T-helper 17 cell (primary cell): Measurements from ENCODE around the gene URM1. TPM values are rescaled to one million over a fixed set of nuclear protein-coding genes. Genes with fewer than 3 reads are reported as not detected.

Experiments used
- ATAC-seq: fragments of 150-1000 bp; cut with Tn5 transposase; 2 replicates; pipeline ENCODE4 v1.10.0; 2021; ENCODE audit warnings: mild to moderate bottlenecking, moderate library complexity
- DNase-seq, 3 donors: peaks; one replicate each; pipeline versions ENCODE4 v3.0.0 to v3.0.0-alpha.2; 2020 to 2021
- H3K9me3 ChIP-seq: one replicate; pipeline ENCODE4 v1.7.0; 2013; ENCODE audit warnings: low read length, mild to moderate bottlenecking; ENCODE audit not compliant: control insufficient read depth, poor library complexity, severe bottlenecking
- H3K27ac Mint-ChIP-seq: one replicate; pipeline ENCODE4 v1.8.0; 2022; ENCODE audit warnings: mild to moderate bottlenecking, moderate library complexity, mixed read lengths
- H3K27me3 Mint-ChIP-seq: one replicate; pipeline ENCODE4 v1.8.0; 2022; ENCODE audit warnings: mixed read lengths
- H3K36me3 Mint-ChIP-seq: one replicate; pipeline ENCODE4 v1.8.0; 2022; ENCODE audit warnings: low read depth, mixed read lengths
- H3K4me1 Mint-ChIP-seq: one replicate; pipeline ENCODE4 v1.8.0; 2022; ENCODE audit warnings: mild to moderate bottlenecking, mixed read lengths
- H3K4me3 Mint-ChIP-seq: one replicate; pipeline ENCODE4 v1.8.0; 2022; ENCODE audit warnings: mild to moderate bottlenecking, moderate library complexity, mixed read lengths
- total RNA-seq, 4 donors: library from RNA in 2 of 4; stranded (reverse) in 2 of 4; gene quantifications; one replicate each; pipeline ENCODE4 v1.2.3 and lab custom pipeline; 2022 to 2026

The URM1 gene
- total RNA-seq, 2 donors from 2014 or later = 29.5 to 43.3 TPM

DNA sequence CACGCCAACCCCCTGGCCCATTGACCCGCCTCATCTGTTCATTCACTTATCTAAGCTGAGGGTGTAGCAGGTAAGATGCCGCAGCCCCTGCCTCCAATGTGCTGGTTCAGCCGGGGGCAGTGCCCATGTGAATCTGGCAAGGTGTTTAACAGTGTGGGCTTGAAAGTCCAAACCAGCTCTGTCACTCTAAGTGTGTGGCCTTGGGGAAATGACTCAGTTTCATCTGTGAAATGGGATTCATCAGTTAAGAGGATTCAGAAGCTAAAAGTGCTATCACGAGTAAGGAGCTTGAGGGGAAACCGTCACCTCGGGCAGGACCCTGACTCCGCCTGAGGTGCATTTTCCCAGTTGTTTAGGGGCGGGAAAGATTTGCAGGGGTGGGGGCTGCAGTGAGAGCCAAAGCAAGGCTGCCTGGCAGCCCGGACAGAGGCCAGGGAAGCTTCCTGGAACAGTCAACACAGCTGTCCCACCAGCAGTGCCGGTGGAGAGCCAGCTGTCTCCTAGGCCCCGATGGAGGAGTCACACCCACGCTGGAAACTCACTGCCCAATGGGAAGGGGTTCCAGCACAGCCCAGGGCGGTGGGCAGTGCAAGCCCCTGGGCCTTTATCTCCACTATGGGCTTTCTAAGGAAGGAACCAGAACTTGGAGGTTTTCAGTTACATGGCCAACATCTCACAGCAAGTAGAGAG lies 9.7 kb upstream of the URM1 start:
- no peaks in the 10 kb centered on the region for H3K36me3 Mint-ChIP-seq
- DNase-seq = no peak
- no peak overlapping the region for H3K27ac Mint-ChIP-seq
- H3K4me3 Mint-ChIP-seq = peak overlapping the region; percentile 83
- H3K27me3 Mint-ChIP-seq = no peaks in the 10 kb centered on the region
- no peak for ATAC-seq
- peaks cover 9% of the 10 kb centered on the region for H3K4me1 Mint-ChIP-seq
- H3K9me3 ChIP-seq = no peaks in the 10 kb centered on the region

DNA sequence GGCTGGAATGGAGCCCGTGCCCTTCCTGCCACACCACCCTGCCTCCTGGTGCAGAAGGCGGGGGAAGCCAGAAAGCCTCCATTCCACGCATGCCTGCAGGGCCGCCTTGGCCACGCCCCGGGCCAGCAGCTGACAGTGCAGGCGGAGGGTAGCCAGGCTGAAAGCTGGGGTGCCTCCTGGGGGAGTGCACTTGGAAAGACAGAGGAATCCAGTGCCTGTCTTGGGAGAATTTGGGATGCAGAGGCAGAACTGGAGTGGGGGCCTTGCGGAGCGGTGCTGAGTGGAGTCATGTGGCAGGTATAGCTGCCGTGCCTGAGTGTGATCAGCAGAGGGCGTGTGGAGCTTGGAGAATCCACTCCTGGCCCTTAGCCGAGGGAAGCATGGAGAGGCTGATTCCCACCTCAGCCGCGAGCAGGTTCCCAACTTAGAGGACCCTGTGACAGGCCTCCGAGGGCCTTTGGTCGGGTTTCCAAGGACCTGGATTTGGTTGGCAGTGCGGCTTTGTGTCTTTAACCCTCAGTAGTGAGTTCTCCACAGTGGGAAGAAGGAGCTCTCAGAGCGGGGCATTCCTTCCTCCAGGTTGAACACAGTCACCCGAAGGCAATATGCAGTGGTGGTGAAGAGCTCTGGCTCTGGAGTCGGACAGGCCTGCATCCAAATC lies 9.1 kb upstream of the URM1 start:
- no peaks in the 10 kb centered on the region for H3K9me3 ChIP-seq
- Mint-ChIP-seq H3K27ac (no peak overlapping the region), H3K4me3 (peak overlapping the region; percentile 83), H3K4me1 (peaks cover 9% of the 10 kb centered on the region), H3K36me3 (no peaks in the 10 kb centered on the region), H3K27me3 (peaks cover 4% of the 10 kb centered on the region)
- DNase-seq (peak; percentile 41 to 47 (median 47)), ATAC-seq (peak; percentile 92)

DNA sequence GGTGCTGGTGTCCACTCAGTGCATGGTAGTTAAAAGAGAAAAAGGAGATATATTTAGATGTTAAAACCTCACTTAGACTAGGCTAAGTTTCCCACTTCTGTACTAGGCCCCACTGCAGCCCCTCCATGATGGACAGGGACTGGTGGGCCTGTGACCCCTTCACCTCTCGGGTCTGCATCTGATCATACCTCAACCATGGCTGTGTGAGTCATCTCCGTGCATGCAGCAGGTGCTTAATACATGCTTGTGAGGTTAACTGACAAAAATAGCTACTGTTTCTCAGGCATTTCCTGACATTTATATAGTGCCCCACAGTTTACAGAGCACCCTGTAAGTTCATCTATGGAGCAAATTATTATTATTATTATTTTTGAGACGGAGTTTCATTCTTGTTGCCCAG lies 8.4 kb upstream of the URM1 start:
- Mint-ChIP-seq H3K4me1 (peaks cover 9% of the 10 kb centered on the region), H3K36me3 (no peaks in the 10 kb centered on the region), H3K27me3 (peaks cover 5% of the 10 kb centered on the region), H3K27ac (no peak overlapping the region), H3K4me3 (no peak overlapping the region)
- no peak for DNase-seq
- ATAC-seq = no peak
- H3K9me3 ChIP-seq = no peaks in the 10 kb centered on the region

DNA sequence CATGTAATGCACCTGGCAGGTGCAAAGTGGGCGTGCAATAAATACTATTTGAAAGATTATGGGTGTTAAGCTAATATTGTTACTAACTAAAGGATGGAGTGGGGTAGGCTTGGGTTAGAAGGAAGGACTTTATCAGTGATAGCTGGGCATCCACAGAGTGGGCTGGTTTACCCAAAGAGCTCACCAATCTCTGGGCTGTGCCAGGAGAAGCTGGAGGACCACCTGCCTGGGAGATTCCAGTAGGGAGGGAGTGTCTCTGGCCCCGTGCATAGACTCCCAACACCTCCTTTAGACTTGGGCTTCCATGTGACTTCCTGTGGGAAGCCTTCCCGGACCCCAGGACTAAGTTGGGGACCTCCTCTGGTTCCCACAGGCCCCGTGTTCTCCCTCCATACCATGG lies 5.6 kb upstream of the URM1 start:
- DNase-seq (no peak), ATAC-seq (no peak)
- peaks cover 13% of the 10 kb centered on the region for H3K4me1 Mint-ChIP-seq
- no peaks in the 10 kb centered on the region for H3K36me3 Mint-ChIP-seq
- H3K27ac Mint-ChIP-seq = no peak overlapping the region
- H3K9me3 ChIP-seq = no peaks in the 10 kb centered on the region
- H3K27me3 Mint-ChIP-seq = peaks cover 5% of the 10 kb centered on the region
- H3K4me3 Mint-ChIP-seq = no peak overlapping the region

DNA sequence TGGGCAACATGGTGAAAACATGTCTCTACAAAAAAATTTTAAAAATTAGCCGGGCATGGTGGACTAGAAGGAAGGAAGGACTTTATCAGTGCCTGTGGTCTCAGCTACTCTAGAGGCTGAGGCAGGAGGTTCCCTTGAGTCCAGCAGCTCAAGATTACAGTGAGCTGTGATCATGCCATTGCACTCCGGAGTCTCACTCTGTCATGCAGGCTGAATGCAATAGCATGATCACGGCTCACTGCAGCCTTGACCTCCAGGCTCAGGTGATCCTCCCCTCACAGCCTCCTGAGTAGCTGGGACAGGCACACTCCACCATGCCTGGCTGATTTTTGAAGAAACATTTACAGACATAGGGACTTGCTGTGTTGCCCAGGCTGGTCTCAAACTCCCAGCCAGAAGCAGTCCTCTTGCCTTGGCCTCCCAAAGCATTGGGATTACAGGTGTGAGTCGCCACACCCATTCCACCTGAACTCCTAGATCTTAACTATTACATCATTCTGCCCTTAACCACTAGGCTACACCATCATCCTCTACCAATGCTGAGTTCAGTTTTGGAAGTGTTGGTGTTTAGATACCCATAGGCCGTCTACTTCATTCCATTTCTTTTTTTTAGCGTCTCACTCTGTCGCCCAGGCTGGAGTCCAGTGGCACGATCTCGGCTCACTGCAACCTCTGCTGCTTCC lies 2.0 kb upstream of the URM1 start:
- H3K4me3 Mint-ChIP-seq = no peak overlapping the region
- no peaks in the 10 kb centered on the region for H3K9me3 ChIP-seq
- peaks cover 31% of the 10 kb centered on the region for H3K4me1 Mint-ChIP-seq
- peaks cover 4% of the 10 kb centered on the region for H3K36me3 Mint-ChIP-seq
- no peak for DNase-seq
- ATAC-seq = no peak
- peak overlapping the region; percentile 96 for H3K27ac Mint-ChIP-seq
- peaks cover 5% of the 10 kb centered on the region for H3K27me3 Mint-ChIP-seq

DNA sequence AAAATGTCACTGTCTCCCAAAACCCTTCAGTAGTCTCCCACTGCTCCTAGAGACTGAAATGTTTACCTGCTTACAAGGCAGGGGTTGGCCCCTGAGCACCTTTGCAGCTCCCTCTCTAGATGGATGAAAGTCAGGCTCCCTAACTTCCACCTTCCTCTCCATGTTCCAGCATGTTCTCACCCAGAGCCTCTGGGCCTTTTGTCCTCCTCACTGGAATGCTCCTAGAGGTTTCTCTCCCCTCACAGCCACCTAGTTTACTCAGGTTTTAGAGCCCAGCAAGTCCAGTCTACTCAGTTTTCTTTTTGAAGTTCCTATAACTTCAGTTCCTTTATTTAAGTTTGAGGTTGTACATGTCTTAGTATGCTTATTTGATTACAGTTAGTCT lies 815 bp upstream of the URM1 start:
- peaks cover 4% of the 10 kb centered on the region for H3K36me3 Mint-ChIP-seq

DNA sequence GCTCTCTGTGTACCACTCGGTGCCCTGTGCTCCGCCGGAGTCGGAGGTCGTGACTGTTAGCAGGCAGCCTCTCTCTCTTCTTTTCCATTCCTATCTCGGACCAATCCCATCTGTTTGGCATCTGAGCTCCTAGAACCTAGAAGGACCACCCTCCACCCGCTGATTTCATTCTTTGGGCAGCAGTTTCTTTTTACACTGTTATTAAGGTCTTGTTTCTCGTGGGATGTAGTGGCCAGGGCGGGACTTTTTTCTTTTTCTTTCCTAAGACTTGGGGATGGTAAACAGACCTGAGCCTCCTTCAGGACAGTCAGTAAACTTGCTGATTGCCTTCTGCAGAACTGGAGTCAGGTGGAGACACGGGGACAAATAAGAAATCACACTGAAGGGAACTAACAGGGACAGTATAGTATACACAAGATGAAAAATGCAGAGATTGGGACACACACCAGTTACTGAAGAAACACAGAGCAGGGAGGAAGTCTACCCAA lies 500 bp downstream of the URM1 start:
- H3K9me3 ChIP-seq = no peaks in the 10 kb centered on the region
- no peak for ATAC-seq
- Mint-ChIP-seq H3K4me3 (peak overlapping the region; percentile 95), H3K36me3 (peaks cover 4% of the 10 kb centered on the region), H3K4me1 (peaks cover 35% of the 10 kb centered on the region), H3K27ac (peak overlapping the region; percentile 96), H3K27me3 (peaks cover 5% of the 10 kb centered on the region)
- no peak for DNase-seq

More for the DNA sequence above, 815 bp upstream of the URM1 start:
- Mint-ChIP-seq H3K27ac (peak overlapping the region; percentile 96), H3K27me3 (peaks cover 5% of the 10 kb centered on the region), H3K4me3 (peak overlapping the region; percentile 95), H3K4me1 (peaks cover 35% of the 10 kb centered on the region)
- H3K9me3 ChIP-seq = no peaks in the 10 kb centered on the region
- ATAC-seq (no peak), DNase-seq (no peak)

DNA sequence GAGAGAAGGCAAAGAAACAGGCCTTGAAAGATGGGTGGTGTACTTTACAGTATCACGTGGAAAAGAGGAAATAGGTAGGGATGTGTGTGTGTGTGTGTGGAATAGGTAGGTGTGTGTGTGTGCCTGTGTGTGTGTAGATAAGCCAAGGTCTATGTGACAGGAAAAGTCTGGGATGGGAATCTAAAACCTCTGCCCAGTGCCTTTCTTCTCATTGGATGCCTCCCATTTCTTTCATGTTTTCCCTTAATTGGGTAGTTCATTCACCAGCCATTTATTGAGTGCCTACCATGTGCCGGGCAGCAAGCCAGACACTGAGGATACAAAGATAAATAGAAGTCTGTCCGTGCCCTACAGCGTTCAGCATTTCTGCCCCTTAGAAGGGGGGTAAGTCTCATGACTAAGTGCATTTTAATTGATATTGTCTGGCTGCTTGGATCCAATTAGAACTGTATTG lies 1.0 kb downstream of the URM1 start:
- Mint-ChIP-seq H3K4me1 (peaks cover 35% of the 10 kb centered on the region), H3K27ac (peak overlapping the region; percentile 96), H3K27me3 (peaks cover under 1% of the 10 kb centered on the region), H3K4me3 (peak overlapping the region; percentile 95), H3K36me3 (peaks cover 4% of the 10 kb centered on the region)
- H3K9me3 ChIP-seq = no peaks in the 10 kb centered on the region
- DNase-seq = no peak
- no peak for ATAC-seq

DNA sequence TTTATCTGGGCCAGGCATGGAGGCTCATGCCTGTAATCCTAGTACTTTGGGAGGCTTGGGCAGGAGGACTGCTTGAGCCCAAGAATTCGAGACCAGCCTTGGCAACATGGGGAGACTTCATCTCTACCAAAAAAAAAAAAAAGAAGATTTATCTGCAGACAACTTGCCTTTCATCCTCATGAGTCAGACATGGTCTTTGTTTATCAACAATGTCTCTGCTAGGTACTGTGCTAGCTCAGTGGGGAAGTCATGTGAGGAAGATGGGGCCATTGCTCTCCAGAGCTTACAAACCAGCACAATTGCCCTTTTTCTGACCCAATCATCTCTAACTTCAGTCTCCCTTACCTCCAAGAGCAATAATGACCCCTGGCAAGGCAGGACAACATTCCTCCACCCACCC lies 1.6 kb downstream of the URM1 start:
- H3K27me3 Mint-ChIP-seq = no peaks in the 10 kb centered on the region
- H3K27ac Mint-ChIP-seq = peak overlapping the region; percentile 49
- ATAC-seq (no peak), DNase-seq (no peak)
- no peaks in the 10 kb centered on the region for H3K9me3 ChIP-seq
- H3K36me3 Mint-ChIP-seq = peaks cover 4% of the 10 kb centered on the region
- peaks cover 35% of the 10 kb centered on the region for H3K4me1 Mint-ChIP-seq
- H3K4me3 Mint-ChIP-seq = peak overlapping the region; percentile 95

DNA sequence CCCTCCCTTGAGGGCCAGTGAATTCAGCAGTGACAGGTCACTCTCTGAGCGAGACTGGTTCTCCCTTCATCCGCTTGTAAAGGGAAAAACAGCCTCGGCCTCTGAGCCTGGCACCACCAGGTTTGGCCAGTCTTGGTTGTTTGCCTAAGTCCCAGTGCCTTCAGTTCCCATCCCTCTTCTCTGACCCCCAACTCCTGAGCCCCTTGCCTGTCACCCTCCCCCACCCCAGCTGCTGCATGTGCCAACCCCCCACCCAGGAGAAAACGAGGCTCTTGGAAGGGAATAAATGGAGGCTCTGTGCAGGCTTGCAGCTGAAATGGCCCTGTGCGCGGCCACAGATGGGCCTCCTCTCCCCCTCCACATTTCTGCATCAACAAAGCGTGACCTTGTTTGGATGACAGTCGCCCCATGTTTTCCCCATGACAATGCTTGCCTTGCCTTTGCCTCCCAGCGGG lies 3.1 kb downstream of the URM1 start:
- no peaks in the 10 kb centered on the region for H3K9me3 ChIP-seq
- H3K27me3 Mint-ChIP-seq = no peaks in the 10 kb centered on the region
- no peak overlapping the region for H3K27ac Mint-ChIP-seq
- H3K4me1 Mint-ChIP-seq = peaks cover 35% of the 10 kb centered on the region
- ATAC-seq (no peak), DNase-seq (no peak)
- H3K36me3 Mint-ChIP-seq = peaks cover 4% of the 10 kb centered on the region
- H3K4me3 Mint-ChIP-seq = no peak overlapping the region

DNA sequence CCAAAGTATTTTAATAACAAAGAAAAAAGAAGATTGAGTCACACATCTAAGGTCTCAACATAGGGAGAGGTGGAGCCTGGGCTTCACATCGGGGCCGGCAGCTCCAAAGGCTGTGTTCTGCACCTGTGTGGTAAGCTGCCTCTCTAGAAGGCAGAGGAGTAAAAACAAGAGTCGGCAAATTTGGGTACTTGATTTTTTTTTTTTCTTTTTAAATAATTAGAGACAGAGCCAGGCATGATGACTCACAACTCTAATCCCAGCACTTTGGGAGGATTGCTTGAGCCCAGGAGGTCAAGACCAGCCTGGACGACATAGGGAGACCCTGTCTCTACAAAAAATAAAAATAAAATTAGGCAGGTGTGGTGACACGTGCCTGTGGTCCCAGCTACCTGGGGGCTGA lies 4.7 kb downstream of the URM1 start:
- no peak overlapping the region for H3K27ac Mint-ChIP-seq
- H3K9me3 ChIP-seq = no peaks in the 10 kb centered on the region
- H3K36me3 Mint-ChIP-seq = peaks cover 4% of the 10 kb centered on the region
- H3K27me3 Mint-ChIP-seq = no peaks in the 10 kb centered on the region
- H3K4me3 Mint-ChIP-seq = no peak overlapping the region
- DNase-seq (no peak), ATAC-seq (no peak)
- peaks cover 28% of the 10 kb centered on the region for H3K4me1 Mint-ChIP-seq

DNA sequence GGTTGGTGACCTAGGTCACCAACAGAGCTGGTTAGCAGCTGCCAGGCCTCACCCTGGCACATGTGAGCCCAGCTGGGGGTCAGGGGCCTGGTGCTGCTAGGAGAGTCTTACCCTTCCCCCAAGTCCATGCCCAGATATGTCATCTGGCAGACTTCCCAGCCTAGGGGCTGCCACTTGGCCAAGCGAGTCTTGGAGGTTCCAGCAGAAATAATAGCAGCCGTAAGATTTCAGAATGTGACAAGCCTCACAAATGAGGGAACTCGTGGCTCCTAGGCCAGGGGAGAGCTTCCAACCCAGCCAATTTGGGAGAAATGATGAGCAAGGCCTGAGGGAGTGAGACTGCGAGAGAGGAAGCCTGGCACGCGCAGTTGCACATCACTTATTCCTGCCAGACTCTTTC lies 11.1 kb downstream of the URM1 start:
- DNase-seq (no peak), ATAC-seq (no peak)
- no peaks in the 10 kb centered on the region for H3K9me3 ChIP-seq
- no peaks in the 10 kb centered on the region for H3K27me3 Mint-ChIP-seq
- no peak overlapping the region for H3K27ac Mint-ChIP-seq
- no peaks in the 10 kb centered on the region for H3K4me1 Mint-ChIP-seq
- no peak overlapping the region for H3K4me3 Mint-ChIP-seq
- peaks cover 6% of the 10 kb centered on the region for H3K36me3 Mint-ChIP-seq

DNA sequence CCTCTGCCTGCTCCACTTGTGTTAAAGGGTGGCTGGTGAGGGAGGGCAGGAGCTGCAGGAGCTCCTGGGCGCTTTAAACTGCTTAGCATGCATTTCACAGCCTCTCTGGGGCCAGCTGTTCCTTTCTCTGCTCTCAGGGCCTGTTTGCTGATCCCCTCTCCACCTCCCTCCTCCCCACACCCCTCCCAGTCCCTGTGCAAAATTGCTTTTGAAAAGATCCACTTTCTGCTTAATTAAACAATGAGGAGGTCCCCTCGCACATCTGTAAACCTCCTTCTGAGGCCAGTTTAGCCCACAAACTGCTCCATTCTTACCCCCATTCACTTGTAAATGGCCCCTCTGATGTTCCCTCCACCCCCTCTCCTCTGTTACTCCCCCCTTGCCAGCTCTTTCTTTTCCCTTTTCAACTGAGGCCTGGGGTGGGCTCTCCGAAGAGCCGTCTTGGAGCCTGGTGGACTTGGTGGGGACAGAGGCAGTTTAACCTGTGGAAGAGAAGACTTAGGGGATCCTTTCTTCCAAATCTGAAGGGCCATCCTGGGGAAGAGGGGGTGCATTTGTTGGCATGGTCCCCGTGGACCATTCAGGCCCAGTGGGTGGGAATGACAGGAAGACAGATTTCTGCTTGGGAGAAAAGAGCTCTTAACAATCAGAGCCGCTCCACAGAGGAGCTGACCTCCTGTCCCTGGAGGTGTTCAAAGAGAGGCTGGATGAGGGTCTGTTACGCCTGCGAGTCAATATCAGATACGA lies 12.0 kb downstream of the URM1 start:
- H3K4me3 Mint-ChIP-seq = no peak overlapping the region
- no peaks in the 10 kb centered on the region for H3K9me3 ChIP-seq
- no peak overlapping the region for H3K27ac Mint-ChIP-seq
- DNase-seq = no peak
- no peak for ATAC-seq
- no peaks in the 10 kb centered on the region for H3K27me3 Mint-ChIP-seq
- no peaks in the 10 kb centered on the region for H3K4me1 Mint-ChIP-seq
- H3K36me3 Mint-ChIP-seq = peaks cover 6% of the 10 kb centered on the region
